K562 (cell line): ENCODE results near the gene MCC.

Experiments
- ATF4 ChIP-seq: fragments of 450-650 bp; formaldehyde crosslinking; IDR thresholded peaks from 2 replicates; pipeline ENCODE4 v1.4.0; 2022; ENCODE audit warnings: mild to moderate bottlenecking, moderate library complexity
- KDM4B ChIP-seq, 2 experiments: fragments of 450-650 bp in 1 of 2; sonication (generic) in 1 of 2; IDR thresholded peaks; 2 replicates each; pipeline ENCODE4 v1.6.1; 2016 to 2017; ENCODE audit warnings: borderline replicate concordance in 2 of 2, antibody characterized with exemption in 1 of 2, low read depth in 1 of 2, mild to moderate bottlenecking in 1 of 2
- MCM5 ChIP-seq: fragments of 450-650 bp; IDR thresholded peaks from 2 replicates; pipeline ENCODE4 v1.6.1; 2016; ENCODE audit warnings: low read depth
- MCM7 ChIP-seq, 2 experiments: fragments of 450-650 bp; IDR thresholded peaks; 2 replicates each; pipeline ENCODE4 v1.6.1; 2016 to 2018
- RCOR1 ChIP-seq, 2 experiments: IDR thresholded peaks; 2 replicates each; pipeline ENCODE4 v1.6.1; 2012; ENCODE audit warnings: low read depth in 2 of 2, low read length in 2 of 2, borderline replicate concordance in 1 of 2, improper control_type of control experiment in 1 of 2
- REST ChIP-seq, 2 experiments: fragments of 450-650 bp; formaldehyde crosslinking in 1 of 2; IDR thresholded peaks; 2 replicates each; pipeline versions ENCODE4 v1.4.0 to v1.6.1; 2014 to 2020; ENCODE audit warnings: mild to moderate bottlenecking in 2 of 2, borderline replicate concordance in 1 of 2, low read depth in 1 of 2
- SMARCC2 ChIP-seq: fragments of 450-650 bp; IDR thresholded peaks from 2 replicates; pipeline ENCODE4 v1.6.1; 2017; ENCODE audit warnings: antibody characterized with exemption, moderate library complexity, mild to moderate bottlenecking, low read depth
- TAF1 ChIP-seq: IDR thresholded peaks from 2 replicates; pipeline ENCODE4 v1.6.1; 2011; ENCODE audit warnings: mild to moderate bottlenecking, low read length, moderate library complexity; ENCODE audit not compliant: insufficient read depth, control insufficient read depth, severe bottlenecking; ENCODE audit errors: extremely low read depth
- TOE1 ChIP-seq, 2 experiments: fragments of 450-650 bp in 1 of 2; sonication (generic) in 1 of 2; formaldehyde crosslinking in 1 of 2; IDR thresholded peaks; 2 replicates each; pipeline versions ENCODE4 v1.7.1 to v1.8.0; 2016 to 2022; ENCODE audit warnings: borderline replicate concordance in 2 of 2, mild to moderate bottlenecking in 2 of 2, antibody characterized with exemption in 1 of 2, inconsistent platforms in 1 of 2, low read depth in 1 of 2, missing genetic modification reagents in 1 of 2, moderate library complexity in 1 of 2
- ZBTB33 ChIP-seq: sonication (generic); formaldehyde crosslinking; IDR thresholded peaks from 2 replicates; pipeline ENCODE4 v1.8.1; 2023; ENCODE audit warnings: mild to moderate bottlenecking, missing genetic modification reagents
- ZNF124 ChIP-seq: sonication (generic); formaldehyde crosslinking; IDR thresholded peaks from 2 replicates; pipeline ENCODE4 v1.8.1; 2022; ENCODE audit warnings: missing genetic modification reagents
- ZNF274 ChIP-seq: IDR thresholded peaks from 2 replicates; pipeline ENCODE4 v1.6.1; 2011; ENCODE audit warnings: low read depth, mild to moderate bottlenecking, low read length, moderate library complexity, borderline replicate concordance
- ZNF384 ChIP-seq: IDR thresholded peaks from 2 replicates; pipeline ENCODE4 v1.6.1; 2012; ENCODE audit warnings: low read depth, low read length, improper control_type of control experiment

GRCh38 chr5:113394658-113395057 lies 93.6 kb downstream of the MCC start:
- no peak for TF ChIP-seq TOE1 (IDR thresholded peaks at IDR 0.05; ENCODE audit: borderline replicate concordance)
- TF ChIP-seq TOE1 (CRISPR knock-in tag; IDR thresholded peaks at IDR 0.05; ENCODE audit: borderline replicate concordance, low read depth) = no peak
- no peak for TF ChIP-seq MCM7 (IDR thresholded peaks at IDR 0.05)
- TF ChIP-seq TAF1 = no peak
- no peak for TF ChIP-seq RCOR1 (IDR thresholded peaks at IDR 0.05; ENCODE audit: borderline replicate concordance in 1 of 2, low read depth in 2 of 2, low read length in 2 of 2)
- no peak for TF ChIP-seq ZNF124
- no peak for TF ChIP-seq MCM5
- no peak for TF ChIP-seq ZNF274
- TF ChIP-seq KDM4B (IDR thresholded peaks at IDR 0.05; ENCODE audit: borderline replicate concordance in 2 of 2, low read depth in 1 of 2) = no peak
- TF ChIP-seq SMARCC2 = no peak
- TF ChIP-seq REST (IDR thresholded peaks at IDR 0.05; ENCODE audit: borderline replicate concordance) = no peak
- no peak for TF ChIP-seq REST (CRISPR knock-in tag; IDR thresholded peaks at IDR 0.05; ENCODE audit: low read depth)
- TF ChIP-seq ZBTB33 (CRISPR knock-in tag) = no peak
- no peak for TF ChIP-seq ATF4 (CRISPR knock-in tag)
- TF ChIP-seq ZNF384 = no peak
